ENCODE results near the gene IGDCC3. TPM values are rescaled to one million over a fixed set of nuclear protein-coding genes. Genes with fewer than 3 reads are reported as not detected.

IGDCC3 gene
- total and polyA plus RNA-seq, 2 of the 8 experiments (the other 6 are each of a cell fraction or from before 2014, with no cell fraction given) = 26.8 to 45.7 TPM

GRCh38 chr15:65414841-65415621 is 37.2 kb upstream of the IGDCC3 start (continued):
- TF ChIP-seq E2F6 (IDR thresholded peaks at IDR 0.05) = no peak
- TF ChIP-seq CHD1 (IDR thresholded peaks at IDR 0.05; ENCODE audit: low read depth, low read length) = no peak
- no peak for TF ChIP-seq SRF (IDR thresholded peaks at IDR 0.05; ENCODE audit: low read depth, low read length)
- peak; percentile 15 for TF ChIP-seq CHD7 (IDR thresholded peaks at IDR 0.05; ENCODE audit: insufficient replicate concordance, low read length)
- 0 out of 2 replicates have a peak, but pooled peaks have one; percentile 34 for TF ChIP-seq KDM1A (IDR thresholded peaks at IDR 0.05; ENCODE audit: borderline replicate concordance, low read length)
- TF ChIP-seq BCL11A (IDR thresholded peaks at IDR 0.05; ENCODE audit: low read depth in 2 of 2, low read length in 2 of 2) = no peak
- no peak for TF ChIP-seq SAP30 (IDR thresholded peaks at IDR 0.05; ENCODE audit: insufficient read depth, insufficient replicate concordance, low read length)
- no peak for TF ChIP-seq PHF8 (conservative IDR thresholded peaks at IDR 0.05; ENCODE audit: low read depth, low read length)

Data from H1 (cell line).